Breast epithelium (tissue), 4 donors: ENCODE data around the gene ZNF207. TPM values are rescaled to one million over a fixed set of nuclear protein-coding genes. Genes with fewer than 3 reads are reported as not detected.
"Not testable (repeated sequence)": the region's sequence is repeated elsewhere in the genome, so short reads cannot be mapped to it uniquely, and the experiment has no call there.

Experiments used
- DNase-seq, 2 donors: peaks; one replicate each; pipeline ENCODE4 v3.0.0-alpha.2; 2019; ENCODE audit warnings: low spot score in 2 of 2
- H3K27ac ChIP-seq, 2 donors: fragments of 200-600 bp; sonication (generic) in 1 of 2; one replicate each; pipeline ENCODE4 v1.5.1; 2016 to 2019; ENCODE audit warnings: mild to moderate bottlenecking in 1 of 2
- H3K27me3 ChIP-seq, 2 donors: fragments of 200-600 bp; sonication (generic) in 1 of 2; one replicate each; pipeline versions ENCODE4 v1.5.1 to v1.6.0; 2017 to 2019; ENCODE audit warnings: control low read depth in 1 of 2, mild to moderate bottlenecking in 1 of 2
- H3K36me3 ChIP-seq: fragments of 200-600 bp; one replicate; pipeline ENCODE4 v1.5.1; 2019
- H3K4me1 ChIP-seq, 2 donors: fragments of 200-600 bp; sonication (generic); one replicate each; pipeline ENCODE4 v1.5.1; 2016 to 2019; ENCODE audit warnings: control low read depth in 1 of 2
- H3K4me3 ChIP-seq, 3 donors: fragments of 200-600 bp; sonication (generic); 1 replicate in 2 of 3; 2 replicates in 1 of 3; pipeline ENCODE4 v1.5.1; 2016 to 2019; ENCODE audit warnings: mild to moderate bottlenecking in 3 of 3, moderate library complexity in 2 of 3
- H3K9me3 ChIP-seq, 2 donors: fragments of 200-600 bp; sonication (generic) in 1 of 2; one replicate each; pipeline ENCODE4 v1.5.1; 2016 to 2019; ENCODE audit warnings: control low read depth in 1 of 2
- POLR2A ChIP-seq: fragments of 450-650 bp; IDR thresholded peaks from one replicate; pipeline ENCODE4 v1.6.1; 2016; ENCODE audit warnings: antibody characterized with exemption, mild to moderate bottlenecking, moderate library complexity
- POLR2AphosphoS5 ChIP-seq, 3 donors: sonication (generic); formaldehyde crosslinking; IDR thresholded peaks; one replicate each; pipeline ENCODE4 v1.6.1; 2017; ENCODE audit warnings: antibody characterized with exemption in 3 of 3
- intact Hi-C: fragments of 100-400 bp; cut with DNase I; formaldehyde crosslinking; loops from one replicate; pipeline ENCODE4 v1.15.1; 2023; ENCODE audit warnings: low total_unique reads
- total RNA-seq, 3 donors: library from RNA; depleted of rRNA; stranded (reverse); fragments of >200 nt; gene quantifications; one replicate each; pipeline ENCODE4 v1.1.0, GENCODE V29; 2016
- TF ChIP-seq, protein P1 (sequence below), 3 donors: fragments of 450-650 bp; IDR thresholded peaks; one replicate each; pipeline ENCODE4 v1.5.1; 2016 to 2017; ENCODE audit warnings: antibody characterized with exemption in 3 of 3, mild to moderate bottlenecking in 3 of 3, moderate library complexity in 3 of 3

The ZNF207 gene
- total RNA-seq, 3 donors from 2014 or later, result 145 to 238 (median 172) TPM

DNA sequence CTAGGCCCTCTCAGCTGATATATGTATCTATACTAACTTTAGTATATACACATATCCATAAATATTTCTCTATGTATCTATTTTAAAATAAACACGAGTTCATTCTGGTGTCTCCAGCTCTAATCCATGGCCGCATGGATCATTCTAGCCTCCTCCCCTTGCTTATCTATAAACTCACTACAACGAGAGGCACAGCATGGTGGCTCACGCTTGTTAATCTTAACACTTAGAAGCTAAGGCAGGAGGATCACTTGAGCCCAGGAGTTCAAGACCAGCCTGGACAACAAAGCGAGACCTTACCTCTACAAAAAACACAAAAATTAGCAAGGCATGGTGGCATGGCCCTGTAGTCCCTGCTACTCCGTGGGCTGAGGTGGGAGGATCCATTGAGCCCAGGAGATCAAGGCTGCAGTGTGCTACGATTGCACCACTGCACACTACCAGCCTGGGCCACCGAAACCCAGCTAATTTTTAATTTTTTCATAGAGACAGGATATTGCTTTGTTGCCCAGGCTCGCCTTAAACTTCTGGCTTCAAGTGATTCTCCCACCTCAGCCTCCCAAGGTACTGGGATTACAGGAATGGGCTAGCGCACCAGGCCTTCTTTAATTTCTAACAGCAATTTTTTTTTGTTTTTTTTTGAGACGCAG, 3.9 kb upstream of the ZNF207 start:
- H3K27ac ChIP-seq, result no peak overlapping the region
- peaks cover 0 to 7% of the 10 kb centered on the region in 2 donors for H3K4me1 ChIP-seq
- no peak overlapping the region for H3K4me3 ChIP-seq
- TF ChIP-seq POLR2AphosphoS5 (IDR thresholded peaks at IDR 0.05) (no peak), POLR2A (no peak)
- TF ChIP-seq, protein P1, sequence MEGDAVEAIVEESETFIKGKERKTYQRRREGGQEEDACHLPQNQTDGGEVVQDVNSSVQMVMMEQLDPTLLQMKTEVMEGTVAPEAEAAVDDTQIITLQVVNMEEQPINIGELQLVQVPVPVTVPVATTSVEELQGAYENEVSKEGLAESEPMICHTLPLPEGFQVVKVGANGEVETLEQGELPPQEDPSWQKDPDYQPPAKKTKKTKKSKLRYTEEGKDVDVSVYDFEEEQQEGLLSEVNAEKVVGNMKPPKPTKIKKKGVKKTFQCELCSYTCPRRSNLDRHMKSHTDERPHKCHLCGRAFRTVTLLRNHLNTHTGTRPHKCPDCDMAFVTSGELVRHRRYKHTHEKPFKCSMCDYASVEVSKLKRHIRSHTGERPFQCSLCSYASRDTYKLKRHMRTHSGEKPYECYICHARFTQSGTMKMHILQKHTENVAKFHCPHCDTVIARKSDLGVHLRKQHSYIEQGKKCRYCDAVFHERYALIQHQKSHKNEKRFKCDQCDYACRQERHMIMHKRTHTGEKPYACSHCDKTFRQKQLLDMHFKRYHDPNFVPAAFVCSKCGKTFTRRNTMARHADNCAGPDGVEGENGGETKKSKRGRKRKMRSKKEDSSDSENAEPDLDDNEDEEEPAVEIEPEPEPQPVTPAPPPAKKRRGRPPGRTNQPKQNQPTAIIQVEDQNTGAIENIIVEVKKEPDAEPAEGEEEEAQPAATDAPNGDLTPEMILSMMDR (IDR thresholded peaks at IDR 0.05), result no peak
- H3K36me3 ChIP-seq, result no peaks in the 10 kb centered on the region
- no peaks in the 10 kb centered on the region for H3K27me3 ChIP-seq
- no peak for DNase-seq
- no peaks in the 10 kb centered on the region for H3K9me3 ChIP-seq
- intact Hi-C loops, result no loop called here

GRCh38 chr17:32348483-32348800, 1.5 kb upstream of the ZNF207 start:
- Histone ChIP-seq H3K27me3 (no peaks in the 10 kb centered on the region), H3K36me3 (no peaks in the 10 kb centered on the region), H3K9me3 (no peaks in the 10 kb centered on the region), H3K27ac (no peak overlapping the region), H3K4me1 (peaks cover 0 to 14% of the 10 kb centered on the region in 2 donors), H3K4me3 (no peak overlapping the region)
- DNase-seq, result no peak
- intact Hi-C loops, result no loop called here
- TF ChIP-seq, protein P1 (IDR thresholded peaks at IDR 0.05), result no peak
- TF ChIP-seq POLR2AphosphoS5 (IDR thresholded peaks at IDR 0.05) (no peak), POLR2A (no peak)

GRCh38 chr17:32349503-32349853, 479 bp upstream of the ZNF207 start:
- intact Hi-C loops, result no loop called here

GRCh38 chr17:32350666-32351418, 885 bp downstream of the ZNF207 start:
- intact Hi-C loops, result no loop called here
- peak overlapping the region; percentile 97 to 99 for H3K27ac ChIP-seq
- no peaks in the 10 kb centered on the region for H3K9me3 ChIP-seq
- H3K27me3 ChIP-seq, result no peaks in the 10 kb centered on the region
- peak in 1 of 2 donors; percentile 33 for DNase-seq
- H3K4me1 ChIP-seq, result peaks cover 0 to 33% of the 10 kb centered on the region in 2 donors
- TF ChIP-seq POLR2A (no peak), POLR2AphosphoS5 (IDR thresholded peaks at IDR 0.05) (no peak)
- TF ChIP-seq, protein P1 (IDR thresholded peaks at IDR 0.05), result no peak
- H3K36me3 ChIP-seq, result no peaks in the 10 kb centered on the region
- peak overlapping the region; percentile 93 to 97 (median 93) for H3K4me3 ChIP-seq

More at GRCh38 chr17:32349503-32349853, 479 bp upstream of the ZNF207 start:
- peak overlapping the region; percentile 93 to 97 (median 93) for H3K4me3 ChIP-seq
- peak overlapping the region; percentile 97 to 99 for H3K27ac ChIP-seq
- no peaks in the 10 kb centered on the region for H3K36me3 ChIP-seq
- DNase-seq, result no peak
- no peaks in the 10 kb centered on the region for H3K9me3 ChIP-seq
- H3K27me3 ChIP-seq, result no peaks in the 10 kb centered on the region
- TF ChIP-seq POLR2AphosphoS5 (IDR thresholded peaks at IDR 0.05) (no peak), POLR2A (no peak)
- TF ChIP-seq, protein P1 (IDR thresholded peaks at IDR 0.05), result no peak
- peaks cover 0 to 21% of the 10 kb centered on the region in 2 donors for H3K4me1 ChIP-seq

- H3K4me1 ChIP-seq, result peaks cover 0 to 33% of the 10 kb centered on the region in 2 donors
- H3K36me3 ChIP-seq, DNase-seq, H3K27me3 ChIP-seq, H3K9me3 ChIP-seq, intact Hi-C loops: not testable (repeated sequence)
- peak overlapping the region in 2 of 3 donors; percentile 93 for H3K4me3 ChIP-seq
- H3K27ac ChIP-seq, result peak overlapping the region in 1 of 2 donors; percentile 36
These were observed 2.8 kb downstream of the ZNF207 start for GRCh38 chr17:32352734-32353133.
